Activated naive CD4-positive, alpha-beta T cell treated with Interleukin-2 at 50 U/mL for 16 hours (primary cell): ENCODE measurements around the gene NCKIPSD.
A peak's percentile ranks its signal among the peaks of the same experiment; 100 is the strongest.
"Not testable (repeated sequence)": the region's sequence is repeated elsewhere in the genome, so short reads cannot be mapped to it uniquely, and the experiment has no call there.

Source experiments
- DNase-seq: peaks from one replicate; pipeline ENCODE4 v3.0.0-alpha.2; 2020

NCKIPSD gene

DNA sequence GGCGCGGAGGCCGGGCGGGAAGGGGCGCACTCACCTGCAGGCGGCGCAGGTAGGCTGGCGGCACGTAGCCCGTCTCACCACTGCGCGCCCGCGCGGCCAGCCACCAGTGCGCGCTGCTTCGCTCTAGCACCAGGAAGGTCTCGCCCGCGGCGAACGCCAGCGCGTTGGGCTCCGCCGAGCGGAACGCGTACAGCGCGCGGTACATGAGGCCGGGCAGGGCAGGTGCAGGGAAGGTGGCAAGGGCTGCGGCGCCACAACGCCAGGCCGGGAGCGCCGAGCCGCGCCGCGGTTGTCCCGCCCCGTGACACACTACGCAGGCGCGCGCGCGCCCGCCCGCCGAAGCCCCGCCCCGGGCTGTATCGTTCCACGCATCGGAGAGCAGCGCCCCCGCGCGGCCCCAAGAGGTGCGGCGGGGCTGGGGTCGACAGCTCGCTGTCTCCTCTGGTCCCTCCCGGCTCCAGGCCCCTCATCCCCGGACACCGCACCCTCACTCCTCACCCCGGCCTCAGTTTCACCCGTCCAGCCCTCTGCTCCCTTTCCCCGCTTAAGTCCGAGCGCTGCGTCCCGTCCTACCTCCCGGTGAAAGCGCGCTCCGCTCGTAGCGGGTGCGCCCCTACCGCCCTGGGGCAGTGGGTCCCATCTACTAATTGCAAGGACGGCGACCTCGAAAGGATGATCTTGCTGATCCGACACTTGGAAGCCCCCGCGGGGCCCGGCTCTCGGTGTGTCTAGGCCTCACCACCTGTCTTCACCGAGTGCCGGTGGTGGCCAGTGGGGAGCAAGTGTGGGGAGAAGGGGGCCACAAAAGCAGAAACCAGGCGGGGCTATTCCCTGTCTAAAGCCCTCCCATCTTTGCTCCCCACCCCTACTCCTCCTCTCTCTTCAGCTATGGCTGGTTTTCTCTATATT, at the start of gene NCKIPSD:
TSS of gene NCKIPSD (minus strand) at position 313 of the 909 bp plus-strand sequence. CDS start at position 205, 108 bp downstream.
- peak; percentile 91 for DNase-seq

DNA sequence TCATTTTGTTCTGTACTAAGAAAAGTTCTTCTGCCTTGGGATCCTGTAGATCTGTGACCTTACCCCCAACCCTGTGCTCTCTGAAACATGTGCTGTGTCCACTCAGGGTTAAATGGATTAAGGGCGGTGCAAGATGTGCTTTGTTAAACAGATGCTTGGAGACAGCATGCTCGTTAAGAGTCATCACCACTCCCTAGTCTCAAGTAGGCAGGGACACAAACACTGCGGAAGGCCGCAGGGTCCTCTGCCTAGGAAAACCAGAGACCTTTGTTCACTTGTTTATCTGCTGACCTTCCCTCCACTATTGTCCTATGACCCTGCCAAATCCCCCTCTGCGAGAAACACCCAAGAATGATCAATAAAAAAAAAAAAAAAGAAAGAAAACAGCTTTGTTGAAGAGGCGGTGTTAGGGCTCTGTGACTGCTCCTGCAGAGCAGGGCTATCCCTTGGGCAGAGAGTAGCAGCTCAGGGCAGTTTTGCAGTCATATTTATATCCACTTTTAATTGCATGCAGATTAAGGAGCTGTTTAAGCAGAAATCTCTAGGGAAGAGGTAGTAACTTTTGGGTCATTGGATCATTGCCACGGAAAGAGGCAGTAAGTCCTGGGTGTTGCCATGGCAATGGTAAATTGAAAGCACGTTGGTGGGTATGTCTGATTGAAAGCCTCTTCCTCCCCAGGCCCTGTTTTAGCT, 49.5 kb upstream of the NCKIPSD start:
- DNase-seq, result not testable (repeated sequence)

DNA sequence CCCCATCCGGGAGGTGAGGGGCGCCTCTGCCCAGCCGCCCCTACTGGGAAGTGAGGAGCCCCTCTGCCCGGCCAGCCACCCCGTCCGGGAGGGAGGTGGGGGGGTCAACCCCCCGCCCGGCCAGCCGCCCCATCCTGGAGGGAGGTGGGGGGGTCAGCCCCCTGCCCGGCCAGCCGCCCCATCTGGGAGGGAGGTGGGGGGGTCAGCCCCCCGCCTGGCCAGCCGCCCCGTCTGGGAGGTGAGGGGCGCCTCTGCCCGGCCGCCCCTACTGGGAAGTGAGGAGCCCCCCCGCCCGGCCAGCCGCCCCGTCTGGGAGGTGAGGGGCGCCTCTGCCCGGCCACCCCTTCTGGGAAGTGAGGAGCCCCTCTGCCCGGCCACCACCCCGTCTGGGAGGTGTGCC, 48.8 kb upstream of the NCKIPSD start:
- DNase-seq, result not testable (repeated sequence)

DNA sequence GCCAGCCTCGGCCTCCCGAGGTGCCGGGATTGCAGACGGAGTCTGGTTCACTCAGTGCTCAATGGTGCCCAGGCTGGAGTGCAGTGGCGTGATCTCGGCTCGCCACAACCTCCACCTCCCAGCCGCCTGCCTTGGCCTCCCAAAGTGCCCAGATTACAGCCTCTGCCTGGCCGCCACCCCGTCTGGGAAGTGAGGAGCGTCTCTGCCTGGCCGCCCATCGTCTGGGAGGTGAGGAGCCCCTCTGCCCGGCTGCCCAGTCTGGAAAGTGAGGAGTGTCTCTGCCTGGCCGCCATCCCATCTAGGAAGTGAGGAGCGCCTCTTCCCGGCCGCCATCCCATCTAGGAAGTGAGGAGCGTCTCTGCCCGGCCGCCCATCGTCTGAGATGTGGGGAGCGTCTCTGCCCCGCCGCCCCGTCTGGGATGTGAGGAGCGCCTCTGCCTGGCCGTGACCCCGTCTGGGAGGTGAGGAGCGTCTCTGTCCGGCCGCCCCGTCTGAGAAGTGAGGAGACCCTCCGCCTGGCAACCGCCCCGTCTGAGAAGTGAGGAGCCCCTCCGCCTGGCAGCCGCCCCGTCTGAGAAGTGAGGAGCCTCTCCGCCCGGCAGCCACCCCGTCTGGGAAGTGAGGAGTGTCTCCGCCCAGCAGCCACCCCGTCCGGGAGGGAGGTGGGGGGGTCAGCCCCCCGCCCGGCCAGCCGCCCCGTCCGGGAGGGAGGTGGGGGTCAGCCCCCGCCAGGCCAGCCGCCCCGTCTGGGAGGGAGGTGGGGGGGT, 48.2 kb upstream of the NCKIPSD start:
- DNase-seq, result not testable (repeated sequence)

DNA sequence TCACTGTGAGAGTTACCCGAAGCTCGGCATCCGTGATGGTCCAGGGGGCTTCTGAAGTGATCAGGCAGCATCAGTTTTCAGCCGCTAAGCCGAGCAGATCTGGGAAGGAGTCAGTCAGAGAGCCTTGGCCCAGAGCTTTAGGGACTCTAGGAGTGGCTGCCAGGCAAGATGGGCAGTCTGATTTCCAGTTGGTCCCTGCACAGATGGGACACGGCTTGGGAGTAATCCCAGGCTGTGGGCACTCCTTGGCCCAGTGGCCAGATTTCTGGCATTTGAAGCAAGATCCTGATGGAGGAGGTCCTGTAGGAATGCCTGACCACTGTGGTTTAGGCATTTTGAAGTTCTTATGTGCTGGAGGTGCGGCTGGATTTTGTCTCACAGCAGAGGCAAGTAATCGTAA, 41.8 kb upstream of the NCKIPSD start:
- DNase-seq, result no peak

DNA sequence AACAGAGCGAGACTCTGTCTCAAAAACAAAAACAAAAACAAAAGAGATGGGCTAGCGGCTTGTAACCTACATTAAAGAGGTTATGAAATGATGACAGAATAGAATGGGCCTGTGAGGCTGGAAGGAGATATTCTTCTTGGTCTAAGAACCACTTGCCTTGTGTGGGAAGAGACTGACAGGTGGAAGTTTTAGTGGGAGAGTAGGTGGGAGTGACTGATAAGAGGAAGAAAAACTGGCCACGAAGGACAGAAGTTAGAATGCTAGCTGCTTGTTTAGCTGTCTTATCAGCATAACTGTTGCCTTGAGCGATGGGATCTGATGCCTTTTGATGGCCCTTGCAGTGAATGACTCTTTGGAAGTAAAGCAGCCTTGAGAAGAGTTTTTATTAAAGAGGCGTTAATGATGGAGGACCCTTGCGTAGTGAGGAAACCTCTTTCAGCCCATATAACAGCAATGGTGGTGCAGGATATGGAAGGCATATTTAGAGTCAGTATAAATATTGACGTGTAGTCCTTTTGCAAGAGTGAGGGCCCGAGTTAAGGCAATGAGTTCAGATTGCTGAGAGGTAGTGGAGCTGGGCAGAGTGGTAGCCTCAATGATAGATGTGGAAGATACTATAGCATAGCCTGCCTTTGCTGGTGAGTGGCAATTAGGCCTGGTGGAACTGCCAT, 39.6 kb upstream of the NCKIPSD start:
- not testable (repeated sequence) for DNase-seq

DNA sequence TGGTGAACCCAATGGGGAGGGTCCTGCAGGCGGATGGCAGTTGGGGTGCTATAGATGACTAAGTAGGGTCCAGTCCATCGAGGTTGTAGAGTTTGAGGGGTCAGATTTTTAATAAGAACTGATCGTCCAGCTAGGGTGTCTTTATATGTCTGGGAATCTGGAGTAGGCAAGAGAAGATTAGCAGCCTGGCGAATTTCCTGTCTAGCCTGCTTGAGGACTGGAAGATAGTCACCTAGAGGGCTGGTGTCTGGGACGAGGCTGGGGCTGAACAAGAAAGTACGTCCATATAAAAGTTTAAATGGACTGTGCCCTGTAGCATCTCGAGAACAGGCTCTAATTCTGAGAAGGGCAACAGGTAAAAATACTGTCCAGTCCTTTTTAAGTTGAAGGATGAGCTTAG, 38.0 kb upstream of the NCKIPSD start:
- no peak for DNase-seq

DNA sequence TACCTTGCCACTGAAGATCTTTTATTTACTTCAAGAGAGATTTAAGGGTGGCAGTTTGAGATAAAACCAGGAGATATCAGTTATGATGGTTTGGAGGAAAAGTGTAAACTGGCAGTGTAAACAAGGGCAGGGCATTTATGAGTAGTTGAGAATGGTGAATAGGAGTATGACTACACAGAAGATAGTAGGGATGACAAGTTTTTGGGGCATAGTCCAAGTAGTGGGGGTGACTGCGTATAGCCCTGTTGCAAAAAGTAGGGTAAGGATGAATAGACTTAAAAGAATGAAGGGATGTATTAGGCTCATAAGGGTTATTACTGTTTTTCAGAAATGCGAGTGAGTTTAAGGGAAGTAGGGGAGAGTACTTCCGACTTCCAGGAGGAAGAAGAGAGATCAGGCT, 37.6 kb upstream of the NCKIPSD start:
- not testable (repeated sequence) for DNase-seq

DNA sequence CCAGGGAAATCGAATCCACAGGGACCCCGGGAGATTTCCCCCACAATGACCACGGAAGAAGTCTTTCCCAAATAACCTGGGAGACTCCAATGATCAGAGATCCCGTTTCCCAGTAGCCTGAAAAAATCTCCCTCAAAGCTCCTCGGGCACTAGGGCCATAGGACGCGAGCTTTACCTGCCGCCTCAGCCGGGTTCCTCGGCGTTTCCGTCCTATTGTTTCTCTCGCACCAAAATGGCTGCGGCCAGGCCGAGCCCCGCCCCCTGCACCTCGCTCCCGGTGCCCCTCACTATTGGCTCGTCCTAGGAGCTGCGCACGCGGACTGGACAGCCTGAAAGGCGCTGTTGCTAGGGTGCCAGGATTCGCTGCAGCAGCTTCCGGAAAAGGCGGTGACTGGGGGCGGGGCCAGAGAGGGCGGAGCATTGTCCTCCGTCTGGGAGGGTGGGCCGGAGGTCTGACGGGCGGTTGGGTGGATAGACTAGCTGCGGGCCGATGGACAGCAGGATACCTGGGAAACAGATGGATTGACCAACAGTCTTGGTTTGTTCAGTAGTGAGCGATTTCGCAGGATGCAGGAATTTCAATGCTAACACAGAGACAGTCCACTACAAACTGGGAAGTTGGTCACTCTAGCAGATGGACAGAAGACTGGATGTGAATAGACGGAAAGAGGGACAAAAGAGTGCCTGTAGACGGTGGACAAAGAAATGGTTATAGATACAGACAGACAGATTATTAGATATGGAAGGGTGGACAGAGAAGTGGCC, 31.4 kb upstream of the NCKIPSD start, which contains the start of gene IP6K2:
TSS of gene IP6K2 (minus strand) at position 240 of the 765 bp plus-strand sequence. CDS start 21,930 bp downstream, outside the sequence.
- DNase-seq, result peak; percentile 100

DNA sequence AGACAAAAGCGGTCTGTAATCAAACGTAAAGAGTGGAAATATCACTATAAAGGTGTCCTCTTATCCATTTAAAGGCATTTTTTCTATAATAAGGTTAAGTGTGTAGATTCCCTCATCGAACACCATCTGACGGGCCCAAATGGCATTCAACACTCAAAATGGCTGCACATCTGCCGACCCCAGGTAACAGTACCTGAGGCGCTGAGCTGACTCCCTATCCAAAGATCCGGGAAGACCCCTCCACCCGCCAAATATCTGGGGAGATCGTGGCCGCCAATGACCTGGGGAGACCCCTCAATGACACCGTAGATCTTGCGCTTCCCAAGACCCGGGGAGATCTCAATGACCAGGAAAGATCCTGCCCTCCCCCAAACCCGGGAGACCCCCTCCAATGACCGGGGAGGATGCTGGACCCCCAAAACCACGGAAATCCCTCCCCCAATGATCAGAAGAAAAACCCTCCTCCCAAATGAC, 30.8 kb upstream of the NCKIPSD start:
- DNase-seq, result peak; percentile 36

DNA sequence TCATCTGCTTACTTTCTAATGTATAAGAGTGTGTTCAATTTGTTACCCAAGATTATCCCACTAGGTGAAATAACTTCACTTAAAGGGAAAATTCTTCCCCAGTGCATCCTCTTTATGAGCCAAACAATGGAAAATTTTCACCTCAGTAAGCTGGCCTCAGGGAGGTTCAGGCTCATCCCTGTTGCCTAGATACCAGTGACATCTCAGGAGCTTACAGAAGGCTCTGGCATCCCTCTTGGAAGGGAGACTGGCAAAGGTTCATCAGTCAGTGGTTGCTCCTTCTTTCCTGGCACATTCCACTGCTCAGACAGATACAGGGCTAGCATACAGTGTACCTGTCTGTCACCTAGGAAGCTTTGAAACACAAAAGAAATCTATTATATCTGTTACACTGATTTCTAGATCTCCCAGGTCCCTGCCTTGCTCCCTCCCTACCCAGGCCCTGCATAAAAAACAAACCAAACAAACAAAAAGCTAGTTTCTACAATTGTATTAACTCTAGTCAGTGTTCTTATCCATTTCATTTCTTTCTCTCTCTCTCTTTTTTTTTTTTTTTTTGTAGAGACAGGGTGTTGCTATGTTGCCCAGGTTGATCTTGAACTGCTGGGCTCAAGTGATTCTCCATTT, 29.6 kb upstream of the NCKIPSD start:
- DNase-seq, result no peak

DNA sequence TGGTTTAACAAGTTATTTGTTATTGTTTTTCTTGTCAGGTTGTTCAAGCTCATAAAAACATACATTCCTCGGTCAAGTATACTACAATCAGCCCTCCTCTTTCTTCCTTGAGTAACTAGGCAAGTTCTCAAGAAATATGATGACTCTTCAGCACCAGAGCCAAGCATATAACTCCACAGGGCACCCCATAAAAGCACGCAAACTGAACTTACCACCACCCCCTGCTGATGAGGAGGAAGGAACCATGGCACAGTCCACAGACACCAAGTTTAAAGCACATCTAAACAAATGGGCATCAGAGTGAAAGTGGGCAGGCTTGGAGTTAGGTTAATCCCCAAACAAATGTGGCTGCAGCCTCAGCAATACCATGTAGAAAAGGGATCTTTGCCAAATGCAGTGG, 26.0 kb upstream of the NCKIPSD start:
- no peak for DNase-seq

DNA sequence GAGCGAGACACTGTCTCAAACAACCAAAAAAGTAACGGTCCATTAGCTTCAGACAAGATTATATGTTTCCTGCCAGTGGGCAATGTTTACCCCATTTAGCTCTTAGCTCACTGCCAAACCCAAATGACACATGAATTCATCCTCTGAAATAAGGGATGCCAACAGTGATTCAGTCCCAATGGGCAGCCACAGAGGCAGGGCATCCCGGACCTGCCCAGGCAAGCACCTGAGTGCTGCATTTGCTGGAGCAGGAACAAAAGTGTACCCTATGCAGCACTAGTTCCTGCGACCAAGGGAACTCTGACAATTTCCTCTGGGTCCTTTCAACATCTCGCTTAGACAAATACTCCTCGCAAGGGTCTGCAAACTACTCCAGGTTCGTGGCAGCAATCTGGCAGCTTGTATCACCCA, 23.3 kb upstream of the NCKIPSD start:
- no peak for DNase-seq

DNA sequence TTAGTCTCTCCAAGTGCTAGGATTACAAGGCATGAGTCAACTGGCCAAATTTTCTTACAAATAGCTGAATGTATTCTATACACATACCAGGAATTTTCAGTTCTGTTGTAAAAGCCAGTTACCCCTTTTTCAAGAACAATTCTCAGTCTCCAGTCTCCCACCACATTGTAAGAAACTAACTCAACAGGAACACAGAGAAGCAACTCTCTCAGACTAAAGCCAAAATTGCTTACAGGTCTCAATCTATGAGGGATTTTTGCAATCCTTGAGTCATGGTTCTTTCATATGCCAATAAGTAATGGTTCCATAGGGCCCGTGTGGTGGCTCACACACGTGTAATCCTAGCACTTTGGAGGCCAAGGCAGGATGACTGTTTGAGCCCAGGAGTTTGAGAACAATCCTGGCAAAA, 22.8 kb upstream of the NCKIPSD start:
- no peak for DNase-seq

DNA sequence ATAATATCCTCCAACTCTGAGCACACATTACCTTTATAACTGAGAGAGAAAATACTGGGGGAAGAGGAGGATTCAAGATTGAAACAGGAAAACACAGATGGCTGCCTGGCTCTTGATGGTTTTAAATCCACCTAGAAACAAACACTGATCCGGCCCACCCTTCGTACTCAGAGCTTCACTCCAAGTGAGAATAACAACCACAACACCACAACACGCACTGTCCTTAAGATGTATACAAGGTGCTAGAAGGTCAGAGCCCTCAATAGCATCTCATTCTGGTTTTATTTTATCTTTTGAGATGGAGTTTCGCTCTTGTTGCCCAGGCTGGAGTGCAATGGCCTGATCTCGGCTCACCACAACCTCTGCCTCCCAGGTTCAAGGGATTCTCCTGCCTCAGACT, 21.4 kb upstream of the NCKIPSD start:
- DNase-seq, result no peak

DNA sequence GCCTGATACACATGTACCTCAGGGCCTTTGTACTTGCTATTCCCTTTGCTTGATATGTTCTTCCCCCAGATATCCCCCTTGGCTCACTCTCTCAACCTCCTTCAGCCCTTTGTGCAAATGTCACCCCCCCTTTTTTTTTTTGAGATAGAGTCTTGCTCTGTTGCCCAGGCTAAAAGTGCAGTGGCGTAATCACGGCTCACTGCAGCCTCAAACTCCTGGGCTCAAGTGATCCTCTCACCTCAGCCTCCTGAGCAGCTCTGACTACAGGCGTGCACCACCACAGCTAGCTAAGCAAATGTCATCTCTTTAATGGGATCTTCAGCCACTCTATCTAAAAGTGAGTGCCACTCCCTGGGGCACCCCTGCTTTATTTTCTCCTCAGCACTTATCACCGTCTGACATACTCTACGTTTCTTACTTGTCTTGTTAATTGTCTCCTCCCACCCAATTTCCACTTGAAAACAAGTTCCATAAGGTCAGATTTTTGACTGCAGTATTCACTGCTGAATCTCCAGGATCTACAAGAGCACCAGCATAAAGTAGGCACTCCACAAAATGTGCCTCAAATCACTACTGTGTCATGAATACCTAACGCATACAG, 16.7 kb upstream of the NCKIPSD start:
- DNase-seq, result no peak

DNA sequence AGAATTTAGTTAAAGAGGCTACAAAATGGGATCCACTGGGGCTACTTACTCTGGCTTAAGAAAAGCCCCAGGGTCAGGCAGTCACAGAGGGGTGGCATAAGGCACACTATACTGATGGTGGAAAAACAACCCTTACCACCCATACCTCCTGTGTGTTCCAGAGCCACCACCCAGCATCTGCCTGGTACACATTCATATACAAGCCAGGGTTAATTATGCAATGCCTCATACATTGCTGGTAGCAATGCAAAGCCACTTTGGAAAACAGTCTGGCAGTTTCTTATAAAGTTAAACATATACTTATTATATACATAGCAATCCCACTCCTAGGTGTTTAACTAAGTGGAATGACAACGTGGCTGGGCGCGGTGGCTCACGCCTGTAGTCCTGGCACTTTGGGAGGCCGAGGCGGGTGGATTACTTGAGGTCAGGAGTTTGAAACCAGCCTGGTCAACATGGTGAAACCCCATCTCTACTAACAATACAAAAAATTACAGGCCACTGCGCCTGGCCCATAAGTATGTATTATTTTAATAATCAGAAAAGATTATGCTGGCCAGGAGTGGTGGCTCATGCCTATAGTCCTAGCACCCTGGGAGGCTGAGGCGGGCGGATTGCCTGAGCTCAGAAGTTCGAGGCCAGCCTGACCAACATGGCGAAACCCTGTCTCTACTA, 15.2 kb upstream of the NCKIPSD start:
- DNase-seq, result no peak

DNA sequence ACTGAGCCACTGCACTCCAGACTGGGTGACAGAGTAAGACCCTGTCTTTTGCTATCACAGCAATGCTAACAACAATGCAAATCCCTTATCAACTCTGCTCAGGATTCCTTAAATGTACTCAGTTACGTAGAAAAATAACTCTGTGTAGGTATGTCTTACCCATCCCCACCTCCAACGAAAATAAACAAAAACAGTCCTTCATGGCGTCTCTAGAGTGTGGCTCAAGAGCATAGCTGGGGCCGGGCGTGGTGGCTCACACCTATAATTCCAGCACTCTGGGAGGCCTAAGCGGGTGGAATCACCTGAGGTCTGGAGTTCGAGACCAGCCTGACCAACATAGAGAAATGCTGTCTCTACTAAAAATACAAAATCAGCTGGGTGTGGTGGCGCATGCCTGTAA, 13.2 kb upstream of the NCKIPSD start:
- DNase-seq, result no peak

DNA sequence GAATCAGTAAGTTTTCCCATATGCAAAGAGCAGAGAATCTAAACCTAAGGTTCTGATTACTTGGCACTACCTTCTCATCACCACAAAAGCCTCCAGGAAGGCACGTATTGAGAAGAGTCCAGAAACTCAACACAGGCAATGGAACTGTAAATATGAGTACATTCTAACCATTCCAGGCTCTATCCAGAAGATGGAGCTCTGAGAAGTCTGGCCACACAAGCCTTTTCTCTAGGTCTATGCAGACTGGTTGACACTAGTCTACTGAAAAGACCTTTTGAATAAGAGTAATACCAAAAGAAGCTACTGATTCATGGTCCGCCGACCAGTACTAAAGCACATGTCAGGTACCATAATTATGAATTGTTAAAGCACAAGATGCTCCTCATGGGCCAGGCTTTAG, 12.2 kb upstream of the NCKIPSD start:
- DNase-seq, result no peak

DNA sequence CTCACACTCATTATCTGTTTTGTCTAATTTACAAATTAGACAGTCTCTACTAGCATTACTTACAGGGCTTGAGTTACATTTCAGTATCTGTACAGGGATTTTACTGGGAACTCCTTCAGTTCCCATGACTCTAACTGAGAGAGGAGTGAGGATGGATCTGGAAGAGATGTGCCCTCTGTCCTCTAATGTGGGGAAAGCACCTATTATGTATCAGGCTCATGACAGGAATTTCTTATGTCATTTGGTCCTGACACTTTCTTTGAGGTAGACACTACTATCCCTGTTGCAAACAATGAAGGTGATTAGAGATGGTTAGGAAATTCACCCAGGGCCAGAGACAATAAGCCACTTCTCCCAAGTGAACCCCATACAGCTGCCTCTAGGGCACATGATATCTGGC, 10.9 kb upstream of the NCKIPSD start:
- DNase-seq, result no peak
